Stimulated activated CD4-positive, alpha-beta T cell treated with anti-CD3 and anti-CD28 coated beads, Interleukin-15, amount 100 ng/mL, for 1 hour (primary cell): ENCODE results near the gene RHD.
"Not testable (repeated sequence)": the region's sequence is repeated elsewhere in the genome, so short reads cannot be mapped to it uniquely, and the experiment has no call there.

Experiments
- DNase-seq, 2 donors: peaks; one replicate each; pipeline ENCODE4 v3.0.0-alpha.2; 2020; ENCODE audit warnings: low read depth in 1 of 2, low spot score in 1 of 2

RHD gene

DNA sequence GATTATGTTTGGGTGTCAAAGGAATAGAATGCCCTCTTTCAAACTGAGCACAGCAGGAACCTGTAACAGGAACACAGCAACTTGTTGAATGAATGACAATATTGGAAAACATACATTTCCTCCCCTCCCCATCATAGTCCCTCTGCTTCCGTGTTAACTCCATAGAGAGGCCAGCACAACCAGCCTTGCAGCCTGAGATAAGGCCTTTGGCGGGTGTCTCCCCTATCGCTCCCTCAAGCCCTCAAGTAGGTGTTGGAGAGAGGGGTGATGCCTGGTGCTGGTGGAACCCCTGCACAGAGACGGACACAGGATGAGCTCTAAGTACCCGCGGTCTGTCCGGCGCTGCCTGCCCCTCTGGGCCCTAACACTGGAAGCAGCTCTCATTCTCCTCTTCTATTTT lies at the start of gene RHD:
Gene RHD (plus strand): TSS at position 272 of the 400 bp plus-strand sequence. CDS start 39 bp downstream, at position 311.
- DNase-seq = not testable (repeated sequence)

DNA sequence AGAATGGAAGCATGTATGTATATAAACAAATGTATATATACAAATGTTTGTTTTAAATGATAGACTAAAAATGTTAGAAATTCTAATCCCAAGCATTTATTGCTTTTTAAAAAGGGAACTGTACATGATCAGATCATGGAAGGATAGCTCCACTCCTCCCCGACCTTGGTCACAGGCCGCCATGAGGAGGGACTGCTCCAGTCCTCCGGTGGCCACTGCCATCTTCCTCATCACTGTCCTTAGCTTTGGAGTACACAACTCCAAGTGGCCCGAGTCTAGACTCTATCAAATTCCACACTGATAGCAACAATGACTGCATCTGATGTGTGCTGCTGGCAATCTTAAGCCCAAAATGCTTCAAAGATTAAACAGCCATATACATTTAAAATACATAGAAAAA lies 49.7 kb upstream of the RHD start:
- DNase-seq = no peak

DNA sequence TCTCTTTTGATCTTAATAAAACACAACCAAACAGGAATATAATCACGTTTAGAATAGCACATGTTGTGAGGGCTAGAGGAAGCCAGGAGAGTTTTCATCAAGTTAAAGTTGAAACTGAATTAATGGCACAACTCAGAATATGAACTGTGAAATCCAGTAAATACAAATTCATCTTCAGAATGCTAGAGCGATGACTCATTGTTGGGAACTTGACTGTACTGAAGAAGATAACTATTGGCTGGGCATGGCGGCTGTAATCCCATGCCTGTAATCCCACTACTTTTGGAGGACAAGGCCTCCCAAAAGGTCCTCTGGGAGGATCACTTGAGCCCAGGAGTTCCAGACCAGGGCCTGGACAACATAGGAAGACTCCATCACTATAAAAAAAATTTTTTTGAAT lies 48.8 kb upstream of the RHD start:
- no peak for DNase-seq

DNA sequence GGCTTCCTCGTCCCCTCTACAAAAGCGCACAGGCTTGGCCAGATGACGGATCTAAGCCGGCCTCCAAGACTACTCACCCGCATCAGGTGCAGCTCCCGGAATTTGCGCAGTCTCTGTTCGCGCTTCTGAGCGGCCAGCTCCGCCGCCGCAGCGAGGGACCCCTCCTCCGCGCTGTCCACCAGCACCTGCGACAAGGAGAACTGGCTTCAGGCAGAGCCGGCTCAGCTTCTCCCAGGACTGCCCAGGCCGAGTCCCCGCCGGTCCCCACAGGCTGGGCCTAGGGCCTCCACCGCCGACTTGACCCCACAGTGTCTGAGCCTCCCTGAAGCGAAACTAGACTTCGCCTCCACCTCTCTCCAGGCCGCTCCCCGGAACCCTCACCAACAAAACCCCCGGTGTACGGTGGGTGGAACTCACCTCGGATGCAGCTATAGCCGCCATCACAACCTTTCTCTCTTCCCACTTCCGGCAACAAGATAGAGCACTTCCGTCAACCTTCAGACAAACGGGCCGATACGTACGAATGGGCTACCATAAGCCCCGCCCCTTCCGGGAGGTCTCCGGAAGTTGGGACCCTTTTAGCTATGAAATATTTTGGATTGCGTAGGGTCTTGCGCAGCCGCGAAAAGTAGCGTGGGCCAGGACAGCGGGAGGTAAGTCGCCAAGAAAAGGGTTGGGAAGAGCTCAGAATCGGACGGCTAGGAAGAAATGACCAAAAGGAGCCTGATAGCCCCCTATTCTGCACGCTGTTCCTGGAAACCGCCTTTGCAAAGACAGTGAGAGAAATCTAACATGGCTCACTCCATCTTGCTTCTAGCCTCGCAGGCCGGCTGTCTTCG lies 40.1 kb upstream of the RHD start, which contains the start of gene SYF2:
Gene SYF2 (minus strand): TSS at position 476 of the 839 bp plus-strand sequence. CDS start 35 bp downstream, at position 441.
- DNase-seq = peak; percentile 72 to 76

DNA sequence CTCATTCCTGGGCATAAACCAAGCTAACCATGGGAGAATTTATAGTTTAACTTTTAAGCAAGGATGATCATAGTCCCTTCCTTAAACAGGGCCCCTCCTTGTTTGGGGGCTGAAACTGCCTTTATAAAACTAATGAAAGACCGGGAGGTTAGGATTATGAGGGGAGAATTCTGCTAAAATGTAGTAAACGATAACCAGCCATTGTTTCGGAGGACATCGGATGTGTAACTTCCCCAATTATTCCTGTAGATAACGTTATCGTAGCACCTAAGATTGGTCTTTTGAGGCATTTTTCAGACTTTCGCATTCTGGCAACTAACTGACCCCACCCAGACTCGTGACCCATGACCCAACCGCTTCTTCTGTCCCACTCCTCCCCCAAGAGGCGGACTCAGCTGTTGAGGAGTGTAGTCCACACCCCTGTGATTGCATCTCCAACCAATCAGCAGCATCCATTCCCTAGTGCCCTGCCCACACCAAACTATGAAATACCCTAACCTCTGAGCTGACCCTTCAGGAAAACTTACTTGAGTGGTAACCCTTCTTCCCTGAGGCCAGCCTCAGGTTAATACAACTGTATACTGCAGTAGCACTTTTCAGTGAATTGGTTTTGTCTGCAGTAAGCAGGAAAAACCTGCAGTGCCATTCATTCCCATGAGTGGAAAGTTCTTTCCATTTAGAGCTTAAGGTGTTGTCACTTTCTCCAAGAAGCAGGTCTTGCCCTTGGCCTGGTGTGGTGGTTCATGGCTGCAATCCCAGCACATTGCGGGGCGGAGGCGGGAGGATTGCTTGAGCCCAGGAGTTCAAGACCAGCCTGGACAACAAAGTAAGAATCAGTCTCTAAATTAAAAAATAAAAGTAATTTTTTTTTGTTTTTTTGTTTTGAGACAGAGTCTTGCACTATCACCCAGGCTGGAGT lies 39.2 kb upstream of the RHD start:
- no peak for DNase-seq

DNA sequence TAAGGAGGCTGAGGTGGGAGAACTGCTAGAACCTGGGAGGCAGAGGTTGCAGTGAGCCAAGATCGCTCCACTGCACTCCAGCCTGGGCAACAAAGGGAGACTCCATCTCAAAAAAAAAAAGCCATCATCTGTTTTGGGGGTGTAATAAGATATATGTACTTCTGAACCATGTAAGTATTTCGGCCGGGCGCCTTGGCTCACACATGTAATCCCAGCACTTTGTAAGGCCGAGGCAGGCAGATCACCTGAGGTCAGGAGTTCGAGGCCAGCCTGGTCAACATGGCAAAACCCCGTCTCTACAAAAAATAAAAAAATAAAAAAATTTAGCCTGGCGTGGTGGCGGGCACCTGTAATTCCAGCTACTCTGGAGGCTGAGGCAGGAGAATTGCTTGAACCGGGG lies 36.9 kb upstream of the RHD start:
- DNase-seq = not testable (repeated sequence)

DNA sequence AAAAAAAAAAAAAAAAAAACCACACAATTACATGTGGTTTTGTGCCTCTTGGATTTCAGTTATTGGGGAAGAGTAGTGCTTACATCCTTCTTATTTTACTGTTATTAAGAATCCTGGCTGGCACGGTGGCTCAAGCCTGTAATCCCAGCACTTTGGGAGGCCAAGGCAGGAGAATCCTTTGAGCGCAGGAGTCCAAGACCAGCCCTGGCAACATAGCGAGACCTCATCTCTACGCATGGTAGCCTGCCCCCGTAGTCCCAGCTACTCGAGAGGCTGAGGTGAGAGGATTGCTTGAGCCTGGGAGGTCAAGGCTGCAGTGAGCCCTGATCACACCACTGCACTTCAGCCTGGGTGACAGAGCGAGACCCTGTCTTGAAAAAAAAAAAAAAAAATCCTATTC lies 36.0 kb upstream of the RHD start:
- DNase-seq = not testable (repeated sequence)

DNA sequence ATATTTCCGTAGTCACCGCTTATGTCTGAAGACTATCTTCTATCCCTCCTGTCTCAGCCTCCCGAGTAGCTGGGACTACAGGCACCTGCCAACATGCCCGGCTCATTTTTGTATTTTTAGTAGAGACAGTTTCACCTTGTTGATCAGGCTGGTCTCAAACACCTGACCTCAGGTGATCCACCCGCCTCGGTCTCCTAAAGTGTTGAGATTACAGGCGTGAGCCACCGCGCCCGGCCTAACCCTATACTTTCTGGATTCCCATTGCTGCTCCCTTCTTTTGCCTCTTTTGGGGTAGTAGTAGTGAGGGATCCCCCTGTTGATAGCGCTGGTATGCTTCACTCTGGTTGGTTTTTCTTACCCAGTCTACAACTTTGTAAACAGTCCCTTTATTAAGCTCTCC lies 34.3 kb upstream of the RHD start:
- DNase-seq = no peak

DNA sequence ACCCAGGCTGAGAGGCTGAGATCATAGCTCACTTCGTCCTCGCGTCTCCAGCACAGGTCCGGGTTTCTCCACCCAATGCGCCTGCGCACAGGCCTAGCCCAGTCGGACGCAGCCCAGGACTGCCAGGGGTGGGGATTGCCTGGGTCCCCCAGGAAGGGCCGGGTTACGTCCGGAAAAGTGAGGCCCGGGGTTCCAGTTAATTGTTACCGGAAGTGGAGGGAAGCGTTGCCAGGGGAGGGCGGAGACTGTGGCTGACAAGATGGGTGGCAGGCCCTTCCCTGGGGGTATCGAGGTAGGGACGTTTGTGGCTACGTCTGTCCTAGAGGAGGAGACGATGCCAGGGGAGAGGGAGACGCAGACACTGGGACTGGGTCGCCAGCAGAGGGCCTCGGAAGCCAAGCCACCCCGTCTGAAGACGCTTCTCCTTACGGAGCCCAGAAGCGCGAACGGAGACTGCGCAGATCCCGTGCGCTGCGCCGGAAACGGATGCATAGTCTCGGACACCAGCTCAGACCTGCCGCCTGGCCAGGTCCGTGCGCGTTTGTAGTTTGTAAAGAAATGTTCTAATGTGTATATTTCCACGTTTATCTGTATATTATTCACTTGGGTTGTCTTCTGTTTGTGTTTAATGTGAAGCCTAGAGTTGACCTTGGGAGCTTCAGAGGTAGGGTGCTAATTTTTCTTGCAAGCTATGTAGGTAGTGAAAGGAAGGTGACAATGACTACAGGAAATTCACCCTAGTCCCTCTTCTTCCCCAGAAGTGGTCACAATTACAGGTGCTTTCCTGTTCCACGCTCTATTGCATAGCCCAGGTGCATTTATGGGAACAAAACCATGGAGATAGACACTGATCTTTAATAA lies 32.4 kb upstream of the RHD start:
- peak; percentile 74 to 78 for DNase-seq

DNA sequence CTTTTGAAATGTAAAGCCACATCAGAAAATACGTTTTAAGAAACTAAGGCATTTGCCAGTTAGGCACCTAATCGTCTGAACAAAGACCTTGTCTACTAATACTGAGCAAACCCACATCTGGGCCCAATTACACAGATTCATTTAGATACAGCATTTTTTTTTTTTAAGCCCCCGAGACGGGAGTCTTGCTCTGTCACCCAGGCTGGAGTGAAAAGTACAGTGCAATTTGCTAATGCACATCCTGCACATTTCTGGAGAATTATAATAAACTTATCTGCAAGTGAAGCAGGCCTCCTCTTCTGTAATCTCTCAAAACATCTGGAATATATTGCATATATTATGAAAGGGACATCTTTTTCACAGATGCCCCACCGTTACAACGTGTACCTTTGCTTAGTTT lies 28.4 kb upstream of the RHD start:
- no peak for DNase-seq

DNA sequence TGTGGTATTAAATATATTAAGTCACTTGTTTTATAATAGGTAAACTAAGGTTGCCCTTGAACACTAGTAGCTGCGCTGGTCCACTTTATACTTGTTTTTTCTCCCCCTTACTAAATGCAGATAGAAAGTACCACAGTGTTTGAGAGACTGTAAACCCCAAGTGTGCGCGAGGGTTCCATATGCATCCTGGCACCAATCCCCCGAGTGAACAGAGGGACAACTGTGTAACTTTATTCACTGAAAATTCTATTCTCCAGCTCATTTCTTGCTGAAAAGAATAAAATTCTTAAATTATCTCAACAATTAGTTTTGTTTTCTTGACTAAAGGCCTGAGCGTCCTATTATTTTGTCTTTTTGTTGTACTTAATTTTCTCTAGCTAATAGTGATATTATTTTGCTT lies 26.9 kb upstream of the RHD start:
- no peak for DNase-seq

DNA sequence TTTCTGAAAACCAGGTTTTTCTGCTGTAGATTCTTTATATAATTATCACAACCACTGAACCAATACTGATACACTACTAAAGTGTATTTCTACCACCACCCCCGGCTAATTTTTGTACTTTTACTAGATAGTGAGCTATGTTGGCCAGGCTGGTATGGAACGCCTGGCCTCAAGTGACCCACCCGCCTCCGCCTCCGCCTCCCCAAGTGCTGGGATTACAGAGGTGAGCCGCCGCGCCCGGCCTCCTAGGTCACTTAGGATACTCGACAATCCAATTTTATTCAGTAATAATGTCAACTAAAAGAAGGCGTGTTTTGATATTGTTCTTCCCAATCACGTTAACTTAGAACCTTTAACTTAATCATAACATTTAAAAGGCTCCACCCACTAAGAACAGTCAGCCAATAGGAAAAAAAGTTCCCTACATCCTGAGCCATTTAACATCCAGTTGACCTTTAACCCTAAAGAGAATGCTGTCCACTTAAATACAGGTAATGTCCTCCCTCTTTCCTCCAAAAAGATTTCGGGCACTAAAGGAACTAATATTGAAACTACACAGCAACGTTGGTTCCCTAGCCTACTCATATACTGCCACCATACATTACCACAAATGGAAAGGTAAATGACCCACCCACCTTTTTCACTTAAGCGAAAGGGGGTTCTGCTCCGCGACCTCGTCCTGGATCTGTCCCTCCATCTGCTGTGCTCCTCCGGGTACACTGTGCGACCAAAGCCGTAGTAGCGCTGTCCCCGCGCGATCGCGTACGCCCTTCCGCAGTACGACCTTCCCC lies 26.3 kb upstream of the RHD start:
- no peak for DNase-seq

DNA sequence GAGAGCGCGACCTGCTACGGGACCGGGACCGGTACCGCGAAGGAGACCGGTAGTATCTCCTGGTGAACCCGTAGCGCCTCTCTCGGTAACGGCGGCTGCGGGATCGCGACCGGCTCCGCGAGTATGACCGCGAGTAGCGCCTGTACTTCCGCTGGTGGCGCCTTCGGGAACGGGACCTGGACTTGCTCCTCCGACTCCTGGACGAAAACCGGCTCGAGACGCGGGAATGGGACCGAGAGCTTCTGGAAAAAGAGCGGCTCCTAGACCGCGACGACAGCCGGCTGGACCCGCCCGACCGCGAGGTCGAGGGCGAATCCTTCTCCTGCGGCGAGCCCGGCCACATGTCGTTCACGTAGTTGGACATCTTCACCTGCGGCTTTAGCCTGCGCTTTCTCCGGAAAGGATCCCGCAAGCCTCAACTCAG lies 25.7 kb upstream of the RHD start:
- peak in 1 of 2 donors; percentile 15 for DNase-seq

DNA sequence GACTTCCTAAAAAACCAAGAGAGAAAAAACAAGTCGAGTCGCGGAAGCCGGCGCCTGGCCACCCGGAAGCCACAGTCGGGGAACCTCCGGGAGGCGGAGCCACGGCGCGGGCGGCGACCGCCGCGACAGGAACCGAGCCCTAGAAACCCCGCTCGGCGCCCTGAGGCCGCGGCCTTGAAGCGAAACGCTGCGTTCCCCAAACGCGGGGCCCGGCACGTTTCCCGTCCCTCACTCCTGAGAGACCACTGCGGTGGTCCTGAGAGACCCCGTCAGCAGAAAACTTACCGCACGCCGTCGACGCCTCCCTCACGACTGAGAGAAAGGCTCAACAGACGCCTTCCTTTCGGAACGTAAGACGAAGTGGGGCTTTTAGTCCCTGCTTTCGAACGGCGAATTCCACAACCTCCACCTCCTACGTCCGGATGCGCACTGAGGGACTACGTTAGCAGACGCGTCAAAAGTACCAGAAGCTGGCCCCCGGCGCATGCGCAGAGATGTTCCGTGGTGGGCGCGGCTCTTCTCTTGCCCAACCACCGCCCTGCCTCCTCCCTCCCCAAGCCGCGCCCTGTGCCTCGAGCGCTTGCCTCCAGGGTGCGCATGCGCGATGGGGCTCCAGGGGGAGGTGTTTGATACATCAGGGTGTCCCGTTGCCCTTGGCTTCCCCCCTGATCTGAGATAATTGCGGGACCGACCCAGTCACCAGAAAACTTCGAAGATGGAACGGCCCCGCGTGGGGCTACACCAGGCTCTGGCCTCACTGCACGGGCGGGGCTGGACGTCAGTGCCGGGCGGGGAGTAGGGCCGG lies 25.1 kb upstream of the RHD start, which contains the start of gene RSRP1:
Gene RSRP1 (minus strand): TSS at position 431 of the 805 bp plus-strand sequence. CDS start 491 bp downstream, outside the sequence.
- DNase-seq = peak; percentile 99 to 100

DNA sequence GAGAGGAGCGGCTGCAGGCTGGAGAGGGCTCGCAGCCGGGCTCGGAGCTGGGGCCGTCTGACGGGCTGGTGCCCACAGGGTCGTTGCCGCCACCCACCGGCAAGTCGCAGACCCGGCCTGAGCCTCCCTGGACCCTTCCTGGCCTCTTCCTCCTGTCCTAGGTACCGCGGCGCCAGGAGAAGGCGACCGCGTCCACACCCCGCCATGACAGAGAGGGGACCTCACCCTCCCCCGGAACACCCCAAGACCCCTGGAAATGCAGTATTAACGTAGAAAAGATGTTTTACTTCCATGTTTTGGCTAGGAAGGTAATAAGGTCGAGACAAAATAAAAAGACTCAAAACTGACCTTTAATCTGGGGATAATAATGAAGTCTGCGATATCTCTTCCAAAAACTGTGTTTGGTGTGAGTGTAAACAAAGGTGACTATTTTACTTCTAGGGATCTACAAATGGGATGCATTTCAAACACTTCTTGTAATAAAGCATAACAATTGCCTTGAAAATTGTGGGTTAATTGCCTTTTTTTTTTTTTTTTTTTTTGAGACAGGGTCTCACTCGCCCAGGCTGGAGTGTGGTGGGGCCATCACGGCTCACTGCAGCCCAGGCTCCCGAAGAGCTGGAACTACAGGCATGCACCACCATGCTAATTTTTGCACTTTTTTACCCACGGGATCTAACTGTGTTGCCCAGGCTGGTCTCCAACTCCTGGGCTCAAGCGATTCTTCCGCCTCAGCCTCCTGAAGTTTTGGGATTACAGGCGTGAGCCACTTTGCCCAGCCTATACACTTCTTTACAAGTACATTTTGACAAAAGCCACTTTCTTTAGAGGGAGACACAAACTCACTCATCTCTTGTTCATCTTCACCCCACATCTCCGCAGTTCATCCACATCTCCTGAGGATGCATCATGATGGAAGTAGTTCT lies 24.2 kb upstream of the RHD start:
- no peak for DNase-seq

DNA sequence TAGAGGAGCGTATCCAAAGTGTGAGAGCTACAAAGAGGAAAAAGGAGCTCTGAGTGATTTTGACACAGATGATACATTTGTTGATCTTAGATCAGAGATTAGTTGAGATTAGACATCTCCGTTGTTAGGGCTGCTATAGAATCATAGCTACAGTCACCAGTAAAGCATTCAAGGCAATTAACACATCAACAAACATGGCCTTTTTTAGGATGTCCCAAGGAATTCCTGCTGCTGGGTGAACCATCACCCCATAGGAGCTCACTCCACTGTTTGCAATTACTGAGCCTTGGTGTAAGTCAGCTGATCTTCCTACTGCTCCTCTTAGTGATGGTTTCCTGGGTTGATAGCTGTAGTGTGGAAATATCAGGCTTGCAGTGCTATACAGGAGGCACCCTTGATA lies 18.4 kb upstream of the RHD start:
- no peak for DNase-seq

DNA sequence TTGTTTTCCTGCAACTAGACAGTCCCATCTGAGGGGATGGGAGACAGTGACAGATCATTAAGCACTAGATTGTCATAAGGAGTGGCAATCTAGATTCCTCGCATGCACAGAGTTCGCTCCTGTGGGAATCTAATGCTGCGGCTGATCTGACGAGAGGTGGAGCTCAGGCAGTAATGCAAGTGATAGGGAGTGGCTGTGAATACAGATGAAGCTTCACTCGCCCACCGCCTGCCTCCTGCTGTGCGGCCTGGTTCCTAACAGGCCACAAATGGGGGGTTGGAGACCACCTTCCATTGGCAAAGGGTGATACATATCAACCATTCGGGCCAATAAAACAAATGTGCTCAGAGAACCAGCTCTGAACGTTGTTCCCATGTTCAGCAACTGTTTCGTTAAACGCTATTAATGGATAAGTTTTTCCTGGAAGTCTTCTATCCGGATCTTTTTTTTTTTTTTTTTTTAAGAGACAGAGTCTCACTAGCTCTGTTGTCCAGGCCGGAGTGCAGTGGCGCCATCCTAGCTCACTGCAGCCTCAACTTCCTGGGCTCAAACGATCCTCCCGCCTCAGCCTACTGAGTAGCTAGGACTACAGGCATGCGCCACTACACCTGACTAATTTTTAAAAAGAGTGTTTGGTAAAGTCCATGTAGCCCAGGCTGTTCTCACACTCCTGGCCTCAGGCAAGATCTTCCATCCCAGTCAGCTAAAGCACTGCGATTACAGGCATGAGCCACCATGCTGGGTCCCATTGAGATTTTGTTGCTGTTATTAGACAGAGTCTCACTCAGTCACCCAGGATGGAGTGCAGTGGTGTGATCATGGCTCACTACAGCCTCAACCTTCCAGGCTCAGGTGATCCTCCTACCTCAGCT lies 16.4 kb upstream of the RHD start:
- no peak for DNase-seq
